B cell (primary cell): ENCODE measurements around the gene DRC7. TPM values are rescaled to one million over a fixed set of nuclear protein-coding genes. Genes with fewer than 3 reads are reported as not detected.

Experiments
- ATAC-seq: fragments of 200-7000 bp; cut with Tn5 transposase; one replicate; pipeline ENCODE4 v1.10.0; 2021; ENCODE audit warnings: low read depth, mild to moderate bottlenecking, moderate number of reproducible peaks, moderate library complexity
- CTCF ChIA-PET: fragments of 350-600 bp; sonication (Branson Sonifier 250); formaldehyde crosslinking; loops from one replicate; lab custom pipeline; 2021; ENCODE audit warnings: antibody characterized with exemption, inconsistent platforms; lab: Charles Lee
- POLR2A ChIA-PET: fragments of 350-600 bp; sonication (Branson Sonifier 250); formaldehyde crosslinking; loops from one replicate; lab custom pipeline; 2021; ENCODE audit warnings: antibody characterized with exemption; lab: Charles Lee
- DNase-seq: peaks from one replicate; pipeline ENCODE4 v3.0.0; 2013
- H2AFZ ChIP-seq: 2 replicates; pipeline ENCODE4 v1.6.1; 2012; ENCODE audit warnings: mild to moderate bottlenecking, low read depth, low read length; ENCODE audit not compliant: insufficient read depth, poor library complexity, severe bottlenecking
- H3K27ac ChIP-seq, 2 donors: 1 replicate in 1 of 2; 2 replicates in 1 of 2; pipeline ENCODE4 v1.5.1; 2012 to 2013; ENCODE audit warnings: low read length in 2 of 2, mild to moderate bottlenecking in 2 of 2, moderate library complexity in 1 of 2
- H3K27me3 ChIP-seq, 4 experiments: fragments of 200-600 bp in 1 of 4; sonication (generic) in 1 of 4; replicated peaks in 1 of 4; 1 replicate in 2 of 4; 2 replicates in 2 of 4; pipeline versions ENCODE4 v1.6.1 to v1.7.0; 2013 to 2016; ENCODE audit warnings: low read length in 3 of 4, mild to moderate bottlenecking in 2 of 4, mixed read lengths in 1 of 4, moderate library complexity in 1 of 4; ENCODE audit not compliant: insufficient read depth in 4 of 4, control insufficient read depth in 3 of 4; ENCODE audit errors: control extremely low read depth in 1 of 4
- H3K36me3 ChIP-seq, 2 experiments: replicated peaks in 1 of 2; 1 replicate in 1 of 2; 2 replicates in 1 of 2; pipeline versions ENCODE4 v1.6.1 to v1.7.1; 2013; ENCODE audit warnings: low read length in 1 of 2; ENCODE audit not compliant: insufficient read depth in 2 of 2, control insufficient read depth in 1 of 2; ENCODE audit errors: control extremely low read depth in 1 of 2, extremely low read depth in 1 of 2
- H3K4me1 ChIP-seq, 2 donors: fragments of 200-600 bp in 1 of 2; sonication (generic) in 1 of 2; 1 replicate in 1 of 2; 2 replicates in 1 of 2; pipeline versions ENCODE4 v1.5.1 to v1.6.1; 2013 to 2017; ENCODE audit warnings: low read length in 2 of 2; ENCODE audit not compliant: control insufficient read depth in 2 of 2, insufficient read depth in 2 of 2
- H3K4me2 ChIP-seq: replicated peaks from 2 replicates; pipeline ENCODE3; 2012; ENCODE audit warnings: mild to moderate bottlenecking, low read depth, low read length; ENCODE audit not compliant: poor library complexity, severe bottlenecking
- H3K4me3 ChIP-seq, 5 experiments: fragments of 200-600 bp in 1 of 5; sonication (generic) in 1 of 5; 1 replicate in 3 of 5; 2 replicates in 2 of 5; pipeline versions ENCODE4 v1.5.1 to v1.7.0; 2011 to 2016; ENCODE audit warnings: low read length in 4 of 5, mild to moderate bottlenecking in 4 of 5, low read depth in 2 of 5, control low read depth in 1 of 5, moderate library complexity in 1 of 5; ENCODE audit not compliant: insufficient read depth in 1 of 5; ENCODE audit errors: control extremely low read depth in 1 of 5, extremely low read depth in 1 of 5
- H3K79me2 ChIP-seq: fragments of 200-600 bp; sonication (generic); one replicate; pipeline ENCODE4 v1.6.0; 2016; ENCODE audit warnings: low read length; ENCODE audit not compliant: control insufficient read depth, insufficient read depth
- H3K9ac ChIP-seq: fragments of 200-600 bp; sonication (generic); 2 replicates; pipeline ENCODE4 v1.6.1; 2017; ENCODE audit warnings: mild to moderate bottlenecking, low read length, moderate library complexity
- H3K9me3 ChIP-seq, 3 donors: one replicate each; pipeline versions ENCODE4 v1.6.1 to v1.7.1; 2013; ENCODE audit warnings: low read length in 2 of 3; ENCODE audit not compliant: control insufficient read depth in 2 of 3, insufficient read depth in 1 of 3; ENCODE audit errors: control extremely low read depth in 1 of 3
- H4K20me1 ChIP-seq: 2 replicates; pipeline ENCODE4 v1.6.0; 2012; ENCODE audit warnings: mild to moderate bottlenecking, low read length; ENCODE audit not compliant: insufficient read depth, control insufficient read depth, poor library complexity, severe bottlenecking
- H3K27ac Mint-ChIP-seq: one replicate; pipeline ENCODE4 v1.8.0; 2021; ENCODE audit warnings: mixed read lengths
- H3K27me3 Mint-ChIP-seq: one replicate; pipeline ENCODE4 v1.8.0; 2021; ENCODE audit warnings: mixed read lengths
- H3K4me1 Mint-ChIP-seq: one replicate; pipeline ENCODE4 v1.8.0; 2021; ENCODE audit warnings: mixed read lengths
- H3K4me3 Mint-ChIP-seq: one replicate; pipeline ENCODE4 v1.8.0; 2021; ENCODE audit warnings: mixed read lengths
- H3K9me3 Mint-ChIP-seq: one replicate; pipeline ENCODE4 v1.8.0; 2022; ENCODE audit warnings: mixed read lengths; ENCODE audit not compliant: insufficient read depth
- EZH2 ChIP-seq: IDR thresholded peaks from 2 replicates; pipeline ENCODE4 v1.6.1; 2012; ENCODE audit warnings: borderline replicate concordance, low read depth, mild to moderate bottlenecking, moderate library complexity, low read length; ENCODE audit not compliant: insufficient read depth, poor library complexity, severe bottlenecking
- WGBS: methylation state at CpG from one replicate; pipeline ENCODE4 v1.1.5; 2013; ENCODE audit warnings: missing lambda C conversion rate; ENCODE audit not compliant: insufficient coverage; 5-methylcytosine and 5-hydroxymethylcytosine counted together
- intact Hi-C: fragments of 100-400 bp; cut with micrococcal nuclease; formaldehyde crosslinking; loops from one replicate; pipeline ENCODE4 v1.10.0; 2022
- polyA plus RNA-seq: library from polyadenylated mRNA; depleted of rRNA; stranded (reverse); fragments of >200 nt; gene quantifications from 2 replicates; pipeline ENCODE4 v1.2.3, GENCODE V29; 2012
- total RNA-seq, 2 donors: library from RNA; stranded (reverse); fragments of 120-200 nt in 1 of 2; gene quantifications; 1 replicate in 1 of 2; 2 replicates in 1 of 2; pipeline versions ENCODE4 v1.2.3 to v1.2.4, GENCODE V29; 2013 to 2022
- TF ChIP-seq, protein P1 (sequence below): fragments of 200-600 bp; IDR thresholded peaks from one replicate; pipeline ENCODE4 v1.8.0; 2022; ENCODE audit warnings: antibody characterized with exemption, mild to moderate bottlenecking

DRC7 gene
- total and polyA plus RNA-seq, 2 donors (not counting 1 experiment from before 2014, with no cell fraction given) = 0.12 to 0.22 TPM

DNA sequence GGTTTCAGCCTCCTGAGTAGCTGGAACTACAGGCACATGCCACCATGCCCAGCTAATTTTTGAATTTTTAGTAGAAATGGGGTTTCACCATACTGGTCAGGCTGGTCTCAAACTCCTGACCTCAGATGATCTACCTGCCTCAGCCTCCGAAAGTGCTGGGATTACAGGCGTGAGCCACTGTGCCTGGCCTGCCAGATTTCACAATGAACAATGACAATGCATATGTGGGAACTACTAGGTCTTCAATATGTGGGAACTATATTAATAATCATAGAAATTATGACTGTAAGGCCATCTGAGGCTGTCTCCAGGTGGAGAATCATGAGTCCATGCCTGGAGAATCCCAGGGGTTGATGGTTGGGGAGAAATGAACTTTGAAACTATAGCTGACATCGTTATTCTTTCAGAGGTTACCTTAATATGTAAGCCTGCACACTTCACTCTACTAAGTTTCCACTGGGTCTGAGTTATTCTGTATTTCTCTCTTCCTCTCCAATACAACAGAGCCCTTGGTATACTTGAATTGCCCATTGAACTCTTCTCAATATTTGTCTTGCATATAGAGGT, 7.2 kb upstream of the DRC7 start:
- H3K27me3 ChIP-seq = no peaks in the 10 kb centered on the region
- Mint-ChIP-seq H3K4me1 (peaks cover 18% of the 10 kb centered on the region), H3K27me3 (no peaks in the 10 kb centered on the region), H3K4me3 (no peak overlapping the region), H3K27ac (peak overlapping the region; percentile 91), H3K9me3 (no peaks in the 10 kb centered on the region)
- ATAC-seq = no peak
- DNase-seq = no peak
- H3K4me1 ChIP-seq = peaks cover 24 to 27% of the 10 kb centered on the region in 2 donors
- H4K20me1 ChIP-seq = no peaks in the 10 kb centered on the region
- intact Hi-C loops = no loop called here
- no peaks in the 10 kb centered on the region for H3K79me2 ChIP-seq
- ChIA-PET CTCF (no interaction called here), POLR2A (no interaction called here)
- 100% methylated on average over 1 of the region's 3 CpGs for WGBS
- no peak overlapping the region for H3K9ac ChIP-seq
- H2AFZ ChIP-seq = no peak overlapping the region
- H3K4me3 ChIP-seq = no peak overlapping the region
- no peak for TF ChIP-seq EZH2
- TF ChIP-seq, protein P1, sequence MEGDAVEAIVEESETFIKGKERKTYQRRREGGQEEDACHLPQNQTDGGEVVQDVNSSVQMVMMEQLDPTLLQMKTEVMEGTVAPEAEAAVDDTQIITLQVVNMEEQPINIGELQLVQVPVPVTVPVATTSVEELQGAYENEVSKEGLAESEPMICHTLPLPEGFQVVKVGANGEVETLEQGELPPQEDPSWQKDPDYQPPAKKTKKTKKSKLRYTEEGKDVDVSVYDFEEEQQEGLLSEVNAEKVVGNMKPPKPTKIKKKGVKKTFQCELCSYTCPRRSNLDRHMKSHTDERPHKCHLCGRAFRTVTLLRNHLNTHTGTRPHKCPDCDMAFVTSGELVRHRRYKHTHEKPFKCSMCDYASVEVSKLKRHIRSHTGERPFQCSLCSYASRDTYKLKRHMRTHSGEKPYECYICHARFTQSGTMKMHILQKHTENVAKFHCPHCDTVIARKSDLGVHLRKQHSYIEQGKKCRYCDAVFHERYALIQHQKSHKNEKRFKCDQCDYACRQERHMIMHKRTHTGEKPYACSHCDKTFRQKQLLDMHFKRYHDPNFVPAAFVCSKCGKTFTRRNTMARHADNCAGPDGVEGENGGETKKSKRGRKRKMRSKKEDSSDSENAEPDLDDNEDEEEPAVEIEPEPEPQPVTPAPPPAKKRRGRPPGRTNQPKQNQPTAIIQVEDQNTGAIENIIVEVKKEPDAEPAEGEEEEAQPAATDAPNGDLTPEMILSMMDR = no peak
- H3K4me2 ChIP-seq = no peak overlapping the region
- H3K36me3 ChIP-seq = no peaks in the 10 kb centered on the region
- no peaks in the 10 kb centered on the region for H3K9me3 ChIP-seq
- H3K27ac ChIP-seq = peak overlapping the region in 1 of 2 donors; percentile 78

- Mint-ChIP-seq H3K9me3 (no peaks in the 10 kb centered on the region), H3K27ac (peak overlapping the region; percentile 91), H3K4me3 (no peak overlapping the region), H3K4me1 (peaks cover 18% of the 10 kb centered on the region), H3K27me3 (no peaks in the 10 kb centered on the region)
- Histone ChIP-seq H3K79me2 (no peaks in the 10 kb centered on the region), H3K9me3 (no peaks in the 10 kb centered on the region), H3K4me3 (no peak overlapping the region), H4K20me1 (no peaks in the 10 kb centered on the region), H3K9ac (no peak overlapping the region), H3K36me3 (no peaks in the 10 kb centered on the region), H2AFZ (peak overlapping the region; percentile 63), H3K4me2 (no peak overlapping the region), H3K27me3 (no peaks in the 10 kb centered on the region), H3K27ac (peak overlapping the region in 1 of 2 donors; percentile 78), H3K4me1 (peaks cover 24 to 27% of the 10 kb centered on the region in 2 donors)
- ATAC-seq (no peak), DNase-seq (no peak)
- WGBS = no CpG with 5 or more reads among the region's 4 CpGs
- intact Hi-C loops = no loop called here
- CTCF ChIA-PET = no interaction called here
- TF ChIP-seq EZH2 = no peak
- TF ChIP-seq, protein P1 = no peak
- POLR2A ChIA-PET = interaction anchor here (1.7 kb wide), 1 partner anchor 47 kb away, joined by 4 read pairs; the partner anchor contains the start of gene KATNB1
Observed at GRCh38 chr16:57688487-57688986, 6.1 kb upstream of the DRC7 start.
